Endothelial cell of umbilical vein (primary cell): ENCODE data around the gene EPDR1. TPM values are rescaled to one million over a fixed set of nuclear protein-coding genes. Genes with fewer than 3 reads are reported as not detected.

Experiments
- BruUV-seq: library from RNA; stranded (reverse); fragments of 400-500 nt; replicated peaks from 2 replicates; lab custom pipeline; 2021; lab: Mats Ljungman, UMichigan
- CTCF ChIA-PET: fragments of 300-600, 350-600 bp; sonication (Branson Sonifier 250); formaldehyde crosslinking; loops from one replicate; lab custom pipeline; 2021; ENCODE audit warnings: antibody characterized with exemption, inconsistent platforms; lab: Charles Lee
- POLR2A ChIA-PET: fragments of 300-600, 350-600 bp; sonication (Branson Sonifier 250); formaldehyde crosslinking; loops from one replicate; lab custom pipeline; 2021; ENCODE audit warnings: antibody characterized with exemption, inconsistent platforms; lab: Charles Lee
- DNase-seq: peaks from one replicate; pipeline ENCODE4 v3.0.0-alpha.2; 2011; ENCODE audit warnings: low read depth, low spot score
- FAIRE-seq: peaks from 2 replicates; lab custom pipeline; 2011; peaks lifted over from hg19 to GRCh38; lab: Jason Lieb, UNC
- H2AFZ ChIP-seq: 2 replicates; pipeline ENCODE4 v1.6.0; 2012; ENCODE audit warnings: low read depth, low read length, control low read depth, inconsistent platforms
- H3K27ac ChIP-seq: 2 replicates; pipeline ENCODE4 v1.5.1; 2011; ENCODE audit warnings: low read depth, mild to moderate bottlenecking, control low read depth, low read length, moderate library complexity; ENCODE audit not compliant: insufficient read depth
- H3K27me3 ChIP-seq, 2 experiments: 2 replicates each; pipeline versions ENCODE4 v1.6.0 to v1.6.1; 2011; ENCODE audit warnings: low read length in 2 of 2, mixed read lengths in 1 of 2; ENCODE audit not compliant: control insufficient read depth in 2 of 2, insufficient read depth in 2 of 2
- H3K36me3 ChIP-seq, 2 experiments: 2 replicates in 1 of 2; 3 replicates in 1 of 2; pipeline ENCODE4 v1.5.1; 2011; ENCODE audit warnings: low read length in 2 of 2, mild to moderate bottlenecking in 1 of 2, moderate library complexity in 1 of 2; ENCODE audit not compliant: control insufficient read depth in 2 of 2, insufficient read depth in 2 of 2; ENCODE audit errors: extremely low read depth in 1 of 2
- H3K4me1 ChIP-seq: 3 replicates; pipeline ENCODE4 v1.5.1; 2011; ENCODE audit warnings: mild to moderate bottlenecking, low read length; ENCODE audit not compliant: control insufficient read depth, insufficient read depth; ENCODE audit errors: extremely low read depth
- H3K4me2 ChIP-seq: 2 replicates; pipeline ENCODE4 v1.6.1; 2011; ENCODE audit warnings: low read length, control low read depth, mixed read lengths; ENCODE audit not compliant: insufficient read depth
- H3K4me3 ChIP-seq, 3 experiments: fragments of 200-600 bp in 1 of 3; sonication (generic), shearing (Covaris generic) in 1 of 3; replicated peaks in 1 of 3; 2 replicates each; pipeline ENCODE4 v1.5.1; 2011 to 2016; ENCODE audit warnings: control low read depth in 3 of 3, low read length in 3 of 3, mild to moderate bottlenecking in 2 of 3, inconsistent platforms in 1 of 3, low read depth in 1 of 3, moderate library complexity in 1 of 3; ENCODE audit not compliant: insufficient read depth in 1 of 3
- H3K79me2 ChIP-seq: 2 replicates; pipeline ENCODE4 v1.6.0; 2012; ENCODE audit warnings: low read length, inconsistent platforms; ENCODE audit not compliant: control insufficient read depth, insufficient read depth
- H3K9ac ChIP-seq: replicated peaks from 2 replicates; pipeline ENCODE3; 2011; ENCODE audit warnings: low read length, control low read depth; ENCODE audit not compliant: insufficient read depth; ENCODE audit errors: extremely low read depth
- H3K9me1 ChIP-seq: replicated peaks from 3 replicates; pipeline ENCODE4 v1.6.0; 2011; ENCODE audit warnings: mild to moderate bottlenecking, low read length; ENCODE audit not compliant: control insufficient read depth, insufficient read depth; ENCODE audit errors: extremely low read depth
- H3K9me3 ChIP-seq: replicated peaks from 2 replicates; pipeline ENCODE4 v1.5.1; 2012; ENCODE audit warnings: low read length, inconsistent platforms; ENCODE audit not compliant: control insufficient read depth, insufficient read depth
- H4K20me1 ChIP-seq: replicated peaks from 2 replicates; pipeline ENCODE3; 2011; ENCODE audit warnings: mild to moderate bottlenecking, low read length; ENCODE audit not compliant: control insufficient read depth, insufficient read depth; ENCODE audit errors: extremely low read depth
- CTCF ChIP-seq, 2 donors: IDR thresholded peaks; 1 replicate in 1 of 2; 2 replicates in 1 of 2; pipeline ENCODE4 v1.5.1; 2011; ENCODE audit warnings: low read length in 2 of 2, mild to moderate bottlenecking in 2 of 2, moderate library complexity in 2 of 2, control low read depth in 1 of 2, inconsistent platforms in 1 of 2, low read depth in 1 of 2; ENCODE audit not compliant: insufficient read depth in 1 of 2; ENCODE audit errors: extremely low read depth in 1 of 2
- EZH2 ChIP-seq: IDR thresholded peaks from 2 replicates; pipeline ENCODE4 v1.6.1; 2012; ENCODE audit warnings: borderline replicate concordance, low read depth, mild to moderate bottlenecking, moderate library complexity, low read length, inconsistent platforms; ENCODE audit not compliant: severe bottlenecking
- FOS ChIP-seq: IDR thresholded peaks from 2 replicates; pipeline ENCODE4 v1.6.1; 2011; ENCODE audit warnings: mild to moderate bottlenecking, low read length, moderate library complexity, borderline replicate concordance; ENCODE audit not compliant: insufficient read depth
- GATA2 ChIP-seq: IDR thresholded peaks from 2 replicates; pipeline ENCODE4 v1.7.0; 2011; ENCODE audit warnings: low read depth, mild to moderate bottlenecking, moderate library complexity, mixed read lengths, low read length; ENCODE audit not compliant: insufficient read length, insufficient read depth
- JUN ChIP-seq: IDR thresholded peaks from 2 replicates; pipeline ENCODE4 v1.6.1; 2011; ENCODE audit warnings: borderline replicate concordance, low read depth; ENCODE audit not compliant: insufficient read length, insufficient read depth
- MYC ChIP-seq: IDR thresholded peaks from one replicate; pipeline ENCODE4 v1.6.1; 2011; ENCODE audit warnings: mild to moderate bottlenecking, low read depth, low read length
- POLR2A ChIP-seq: IDR thresholded peaks from 2 replicates; pipeline ENCODE4 v1.6.1; 2012; ENCODE audit warnings: low read depth, mild to moderate bottlenecking, control low read depth, low read length
- POLR2AphosphoS5 ChIP-seq: IDR thresholded peaks from 2 replicates; pipeline ENCODE4 v1.6.1; 2012; ENCODE audit warnings: low read depth, mild to moderate bottlenecking, control low read depth, low read length, moderate library complexity; ENCODE audit not compliant: insufficient read depth
- dilution Hi-C: fragments of 300-500 bp; cut with MboI; formaldehyde crosslinking; loops from one replicate; pipeline ENCODE4 v1.15.0; 2019; ENCODE audit warnings: low sequenced_read_pairs; ENCODE audit not compliant: extremely low pct_ligation_motif_present
- intact Hi-C: fragments of 100-400 bp; cut with micrococcal nuclease; formaldehyde crosslinking; loops from one replicate; pipeline ENCODE4 v1.10.0; 2022
- polyA plus RNA-seq, 4 experiments: library from polyadenylated mRNA; depleted of rRNA in 3 of 4; stranded (reverse) in 3 of 4; unstranded in 1 of 4; fragments of >200 nt; gene quantifications; 2 replicates each; pipeline versions ENCODE4 v1.2.1 to v1.2.3, GENCODE V29; 2011 to 2012; ENCODE audit warnings: missing spikeins in 1 of 4
- total RNA-seq: library from RNA; stranded (reverse); gene quantifications from 2 replicates; pipeline ENCODE4 v1.2.3, GENCODE V29; 2021
- TF ChIP-seq, protein P1 (sequence below): IDR thresholded peaks from 2 replicates; pipeline ENCODE4 v1.6.1; 2011; ENCODE audit not compliant: insufficient read depth, insufficient read length

The EPDR1 gene
- total and polyA plus RNA-seq, 2 donors (not counting 3 experiments of a cell fraction or from before 2014, with no cell fraction given), result 0.40 to 0.66 TPM

GRCh38 chr7:37908221-37908788, 12.1 kb upstream of the EPDR1 start:
- no peaks in the 10 kb centered on the region for H3K4me1 ChIP-seq
- H3K79me2 ChIP-seq, result no peaks in the 10 kb centered on the region
- H3K27me3 ChIP-seq, result peaks cover 2 to 3% of the 10 kb centered on the region in 2 experiments
- dilution Hi-C loops, result no loop called here
- FAIRE-seq (no peak), DNase-seq (no peak)
- H3K9me3 ChIP-seq, result no peaks in the 10 kb centered on the region
- intact Hi-C loops, result no loop called here
- H3K4me3 ChIP-seq, result no peak overlapping the region
- ChIA-PET CTCF (interaction anchor here (0.8 to 1.0 kb wide), 2 partner anchors 9 to 466 kb away, joined by 3 to 6 read pairs; partner anchors contain the start of gene SFRP4), POLR2A (no interaction called here)
- no peak overlapping the region for H3K4me2 ChIP-seq
- no TSS peak for BruUV-seq
- TF ChIP-seq GATA2, result no peak
- no peak for TF ChIP-seq EZH2
- TF ChIP-seq FOS, result no peak
- TF ChIP-seq JUN, result no peak
- TF ChIP-seq POLR2AphosphoS5, result no peak
- TF ChIP-seq CTCF (IDR thresholded peaks at IDR 0.05; ENCODE audit: extremely low read depth in 1 of 2, insufficient read depth in 1 of 2, low read depth in 1 of 2, low read length in 2 of 2), result no peak
- TF ChIP-seq POLR2A, result no peak
- TF ChIP-seq, protein P1, sequence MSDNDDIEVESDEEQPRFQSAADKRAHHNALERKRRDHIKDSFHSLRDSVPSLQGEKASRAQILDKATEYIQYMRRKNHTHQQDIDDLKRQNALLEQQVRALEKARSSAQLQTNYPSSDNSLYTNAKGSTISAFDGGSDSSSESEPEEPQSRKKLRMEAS, result no peak
- no peak for TF ChIP-seq MYC
- H2AFZ ChIP-seq, result no peak overlapping the region
- no peaks in the 10 kb centered on the region for H3K9me1 ChIP-seq
- H4K20me1 ChIP-seq, result no peaks in the 10 kb centered on the region
- no peak overlapping the region for H3K9ac ChIP-seq
- H3K36me3 ChIP-seq, result no peaks in the 10 kb centered on the region
- no peak overlapping the region for H3K27ac ChIP-seq
